B cell (primary cell): ENCODE data around the gene HK3. TPM values are rescaled to one million over a fixed set of nuclear protein-coding genes. Genes with fewer than 3 reads are reported as not detected.
"Not testable (repeated sequence)": the region's sequence is repeated elsewhere in the genome, so short reads cannot be mapped to it uniquely, and the experiment has no call there.

Experiments
- ATAC-seq: fragments of 200-7000 bp; cut with Tn5 transposase; one replicate; pipeline ENCODE4 v1.10.0; 2021; ENCODE audit warnings: low read depth, mild to moderate bottlenecking, moderate number of reproducible peaks, moderate library complexity
- CTCF ChIA-PET: fragments of 350-600 bp; sonication (Branson Sonifier 250); formaldehyde crosslinking; loops from one replicate; lab custom pipeline; 2021; ENCODE audit warnings: antibody characterized with exemption, inconsistent platforms; lab: Charles Lee
- POLR2A ChIA-PET: fragments of 350-600 bp; sonication (Branson Sonifier 250); formaldehyde crosslinking; loops from one replicate; lab custom pipeline; 2021; ENCODE audit warnings: antibody characterized with exemption; lab: Charles Lee
- DNase-seq: peaks from one replicate; pipeline ENCODE4 v3.0.0; 2013
- H2AFZ ChIP-seq: 2 replicates; pipeline ENCODE4 v1.6.1; 2012; ENCODE audit warnings: mild to moderate bottlenecking, low read depth, low read length; ENCODE audit not compliant: insufficient read depth, poor library complexity, severe bottlenecking
- H3K27ac ChIP-seq, 2 donors: 1 replicate in 1 of 2; 2 replicates in 1 of 2; pipeline ENCODE4 v1.5.1; 2012 to 2013; ENCODE audit warnings: low read length in 2 of 2, mild to moderate bottlenecking in 2 of 2, moderate library complexity in 1 of 2
- H3K27me3 ChIP-seq, 4 experiments: fragments of 200-600 bp in 1 of 4; sonication (generic) in 1 of 4; replicated peaks in 1 of 4; 1 replicate in 2 of 4; 2 replicates in 2 of 4; pipeline versions ENCODE4 v1.6.1 to v1.7.0; 2013 to 2016; ENCODE audit warnings: low read length in 3 of 4, mild to moderate bottlenecking in 2 of 4, mixed read lengths in 1 of 4, moderate library complexity in 1 of 4; ENCODE audit not compliant: insufficient read depth in 4 of 4, control insufficient read depth in 3 of 4; ENCODE audit errors: control extremely low read depth in 1 of 4
- H3K36me3 ChIP-seq, 2 experiments: replicated peaks in 1 of 2; 1 replicate in 1 of 2; 2 replicates in 1 of 2; pipeline versions ENCODE4 v1.6.1 to v1.7.1; 2013; ENCODE audit warnings: low read length in 1 of 2; ENCODE audit not compliant: insufficient read depth in 2 of 2, control insufficient read depth in 1 of 2; ENCODE audit errors: control extremely low read depth in 1 of 2, extremely low read depth in 1 of 2
- H3K4me1 ChIP-seq, 2 donors: fragments of 200-600 bp in 1 of 2; sonication (generic) in 1 of 2; 1 replicate in 1 of 2; 2 replicates in 1 of 2; pipeline versions ENCODE4 v1.5.1 to v1.6.1; 2013 to 2017; ENCODE audit warnings: low read length in 2 of 2; ENCODE audit not compliant: control insufficient read depth in 2 of 2, insufficient read depth in 2 of 2
- H3K4me2 ChIP-seq: replicated peaks from 2 replicates; pipeline ENCODE3; 2012; ENCODE audit warnings: mild to moderate bottlenecking, low read depth, low read length; ENCODE audit not compliant: poor library complexity, severe bottlenecking
- H3K4me3 ChIP-seq, 5 experiments: fragments of 200-600 bp in 1 of 5; sonication (generic) in 1 of 5; 1 replicate in 3 of 5; 2 replicates in 2 of 5; pipeline versions ENCODE4 v1.5.1 to v1.7.0; 2011 to 2016; ENCODE audit warnings: low read length in 4 of 5, mild to moderate bottlenecking in 4 of 5, low read depth in 2 of 5, control low read depth in 1 of 5, moderate library complexity in 1 of 5; ENCODE audit not compliant: insufficient read depth in 1 of 5; ENCODE audit errors: control extremely low read depth in 1 of 5, extremely low read depth in 1 of 5
- H3K79me2 ChIP-seq: fragments of 200-600 bp; sonication (generic); one replicate; pipeline ENCODE4 v1.6.0; 2016; ENCODE audit warnings: low read length; ENCODE audit not compliant: control insufficient read depth, insufficient read depth
- H3K9ac ChIP-seq: fragments of 200-600 bp; sonication (generic); 2 replicates; pipeline ENCODE4 v1.6.1; 2017; ENCODE audit warnings: mild to moderate bottlenecking, low read length, moderate library complexity
- H3K9me3 ChIP-seq, 3 donors: one replicate each; pipeline versions ENCODE4 v1.6.1 to v1.7.1; 2013; ENCODE audit warnings: low read length in 2 of 3; ENCODE audit not compliant: control insufficient read depth in 2 of 3, insufficient read depth in 1 of 3; ENCODE audit errors: control extremely low read depth in 1 of 3
- H4K20me1 ChIP-seq: 2 replicates; pipeline ENCODE4 v1.6.0; 2012; ENCODE audit warnings: mild to moderate bottlenecking, low read length; ENCODE audit not compliant: insufficient read depth, control insufficient read depth, poor library complexity, severe bottlenecking
- H3K27ac Mint-ChIP-seq: one replicate; pipeline ENCODE4 v1.8.0; 2021; ENCODE audit warnings: mixed read lengths
- H3K27me3 Mint-ChIP-seq: one replicate; pipeline ENCODE4 v1.8.0; 2021; ENCODE audit warnings: mixed read lengths
- H3K4me1 Mint-ChIP-seq: one replicate; pipeline ENCODE4 v1.8.0; 2021; ENCODE audit warnings: mixed read lengths
- H3K4me3 Mint-ChIP-seq: one replicate; pipeline ENCODE4 v1.8.0; 2021; ENCODE audit warnings: mixed read lengths
- H3K9me3 Mint-ChIP-seq: one replicate; pipeline ENCODE4 v1.8.0; 2022; ENCODE audit warnings: mixed read lengths; ENCODE audit not compliant: insufficient read depth
- WGBS: methylation state at CpG from one replicate; pipeline ENCODE4 v1.1.5; 2013; ENCODE audit warnings: missing lambda C conversion rate; ENCODE audit not compliant: insufficient coverage; 5-methylcytosine and 5-hydroxymethylcytosine counted together
- intact Hi-C: fragments of 100-400 bp; cut with micrococcal nuclease; formaldehyde crosslinking; loops from one replicate; pipeline ENCODE4 v1.10.0; 2022
- polyA plus RNA-seq: library from polyadenylated mRNA; depleted of rRNA; stranded (reverse); fragments of >200 nt; gene quantifications from 2 replicates; pipeline ENCODE4 v1.2.3, GENCODE V29; 2012
- total RNA-seq, 2 donors: library from RNA; stranded (reverse); fragments of 120-200 nt in 1 of 2; gene quantifications; 1 replicate in 1 of 2; 2 replicates in 1 of 2; pipeline versions ENCODE4 v1.2.3 to v1.2.4, GENCODE V29; 2013 to 2022

Gene HK3
- total and polyA plus RNA-seq, 2 donors (not counting 1 experiment from before 2014, with no cell fraction given) = 0.30 to 5.0 TPM

GRCh38 chr5:176872586-176872985 lies 26.6 kb downstream of the HK3 start:
- peaks cover 0 to 21% (median 3%) of the 10 kb centered on the region in 4 experiments for H3K27me3 ChIP-seq
- ATAC-seq = not testable (repeated sequence)
- 0% methylated on average over 2 of the region's 2 CpGs for WGBS

GRCh38 chr5:176870644-176871043 lies 28.5 kb downstream of the HK3 start:
- H2AFZ ChIP-seq, H3K4me1 ChIP-seq, H3K4me3 ChIP-seq, H3K9ac ChIP-seq, H4K20me1 ChIP-seq, H3K27ac ChIP-seq, H3K27ac Mint-ChIP-seq, H3K79me2 ChIP-seq, H3K4me1 Mint-ChIP-seq, H3K36me3 ChIP-seq, CTCF ChIA-PET, H3K4me2 ChIP-seq, POLR2A ChIA-PET, ATAC-seq, intact Hi-C loops, H3K9me3 Mint-ChIP-seq, DNase-seq, H3K4me3 Mint-ChIP-seq: not testable (repeated sequence)
- peaks cover 17% of the 10 kb centered on the region for H3K27me3 Mint-ChIP-seq
- Histone ChIP-seq H3K9me3 (peaks cover 0 to 19% (median 0%) of the 10 kb centered on the region in 3 donors), H3K27me3 (peaks cover 0 to 19% (median 8%) of the 10 kb centered on the region in 4 experiments)
- WGBS = 63% methylated on average over 5 of the region's 10 CpGs

More at GRCh38 chr5:176872586-176872985, 26.6 kb downstream of the HK3 start:
- H3K27ac ChIP-seq, POLR2A ChIA-PET, H3K4me1 Mint-ChIP-seq, CTCF ChIA-PET, H3K9ac ChIP-seq, H3K79me2 ChIP-seq, intact Hi-C loops, H3K4me3 Mint-ChIP-seq, H3K4me2 ChIP-seq, DNase-seq, H3K9me3 Mint-ChIP-seq, H3K27ac Mint-ChIP-seq, H3K4me3 ChIP-seq, H3K36me3 ChIP-seq, H2AFZ ChIP-seq, H4K20me1 ChIP-seq, H3K4me1 ChIP-seq: not testable (repeated sequence)
- peaks cover 0 to 19% (median 0%) of the 10 kb centered on the region in 3 donors for H3K9me3 ChIP-seq
- H3K27me3 Mint-ChIP-seq = peaks cover 19% of the 10 kb centered on the region
